Measurements from ENCODE around the gene RAPGEF4.
A peak's percentile ranks its signal among the peaks of the same experiment; 100 is the strongest.

Gene RAPGEF4

DNA sequence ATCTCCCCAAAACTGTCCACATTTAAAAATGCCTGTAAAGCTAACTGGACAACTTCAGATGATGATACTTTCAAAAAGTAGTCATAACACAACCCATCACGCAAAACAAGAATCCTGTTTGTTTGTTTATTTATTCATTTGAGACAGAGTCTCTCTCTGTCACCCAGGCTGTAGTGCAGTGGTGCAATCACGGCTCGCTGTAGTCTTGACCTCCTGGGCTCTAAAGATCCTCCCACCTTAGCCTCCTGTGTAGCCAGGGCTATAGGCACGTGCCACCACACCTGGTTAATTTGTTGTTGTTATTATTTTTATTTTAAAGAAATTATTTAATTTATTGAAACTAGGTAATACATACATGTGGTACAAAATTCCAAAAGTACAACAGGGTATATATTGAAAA lies 94.8 kb downstream of the RAPGEF4 start:
- no peak overlapping the region for H3K27ac Mint-ChIP-seq
- peaks cover 8 to 30% of the 10 kb centered on the region in 2 donors for H3K27me3 Mint-ChIP-seq
- H3K9me3 Mint-ChIP-seq = no peaks in the 10 kb centered on the region
- ATAC-seq (replicated peaks) (no peak), DNase-seq (no peak)
- H3K4me3 Mint-ChIP-seq = no peak overlapping the region
- peaks cover 2% of the 10 kb centered on the region for H3K36me3 Mint-ChIP-seq (ENCODE audit: insufficient read depth)
- no peaks in the 10 kb centered on the region for H3K4me1 Mint-ChIP-seq (ENCODE audit: low read depth in 2 of 2)

DNA sequence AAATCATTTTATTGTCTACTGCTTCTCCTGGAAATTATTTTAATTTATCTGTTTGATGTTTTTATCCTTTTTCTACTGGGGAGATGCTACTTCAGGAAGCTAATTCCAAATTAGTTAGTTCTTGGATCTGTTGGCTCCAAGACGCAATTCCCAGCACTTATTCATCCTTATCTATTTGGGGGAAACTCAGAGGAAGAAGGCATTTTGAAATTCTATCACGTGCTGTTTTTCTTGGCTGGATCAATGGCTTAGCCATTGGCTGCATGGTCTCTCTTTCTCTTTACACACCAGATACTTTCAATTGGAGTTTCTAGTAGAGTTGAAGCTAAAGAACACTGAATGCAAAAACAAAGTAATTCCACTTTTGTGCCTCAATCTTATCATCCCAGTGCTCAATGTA lies 98.3 kb downstream of the RAPGEF4 start:
- Mint-ChIP-seq H3K36me3 (ENCODE audit: insufficient read depth) (no peaks in the 10 kb centered on the region), H3K9me3 (no peaks in the 10 kb centered on the region), H3K27ac (no peak overlapping the region), H3K4me1 (ENCODE audit: low read depth in 2 of 2) (peaks cover 0 to 2% of the 10 kb centered on the region in 2 donors), H3K27me3 (peaks cover 9 to 12% of the 10 kb centered on the region in 2 donors), H3K4me3 (no peak overlapping the region)
- ATAC-seq (replicated peaks) (no peak), DNase-seq (no peak)

DNA sequence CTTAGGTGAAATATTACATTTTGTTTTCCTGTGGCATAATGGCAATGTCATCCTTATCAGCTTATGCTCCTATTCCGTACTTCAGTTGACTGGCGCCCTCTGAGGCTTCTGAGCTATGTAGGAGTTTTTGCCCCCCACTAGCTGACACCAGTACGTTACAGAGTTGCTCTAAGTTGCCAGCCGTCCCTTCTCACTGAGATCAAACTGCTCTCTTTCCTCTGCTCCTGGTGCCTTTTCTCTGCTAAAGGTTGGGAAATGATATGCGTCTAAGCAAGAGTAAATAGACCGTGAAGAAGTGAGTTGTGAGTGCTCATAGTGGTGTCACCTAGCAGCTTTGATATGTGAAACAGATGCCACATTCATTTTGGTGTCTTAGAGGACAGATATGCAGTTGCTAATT lies 99.2 kb downstream of the RAPGEF4 start:
- H3K9me3 Mint-ChIP-seq = no peaks in the 10 kb centered on the region
- no peak overlapping the region for H3K27ac Mint-ChIP-seq
- peaks cover 0 to 2% of the 10 kb centered on the region in 2 donors for H3K4me1 Mint-ChIP-seq (ENCODE audit: low read depth in 2 of 2)
- no peak for ATAC-seq (replicated peaks)
- peaks cover 8 to 9% of the 10 kb centered on the region in 2 donors for H3K27me3 Mint-ChIP-seq
- no peaks in the 10 kb centered on the region for H3K36me3 Mint-ChIP-seq (ENCODE audit: insufficient read depth)
- H3K4me3 Mint-ChIP-seq = no peak overlapping the region
- DNase-seq = no peak

DNA sequence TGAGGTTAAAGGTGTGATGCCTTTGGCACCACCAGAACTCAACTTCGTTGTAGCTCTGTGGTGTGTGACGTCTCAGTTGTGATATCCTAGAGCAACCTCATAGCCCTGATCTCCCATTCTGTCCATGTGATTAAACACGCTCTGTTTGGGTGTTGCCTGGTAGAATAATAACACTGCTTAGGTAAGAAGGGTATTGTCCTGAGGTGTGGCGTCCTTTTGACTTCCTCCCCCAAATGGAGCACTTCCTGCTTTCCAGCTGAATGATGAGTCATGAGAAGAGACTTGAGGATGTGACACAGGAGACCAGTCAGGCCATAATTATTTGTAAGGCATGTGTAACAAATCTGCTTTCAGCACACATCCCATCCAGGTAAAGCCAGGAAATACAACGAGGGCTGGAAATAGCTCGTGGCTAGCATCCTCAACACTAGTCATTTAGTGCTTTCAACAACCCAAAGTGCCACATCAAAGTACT lies 100.7 kb downstream of the RAPGEF4 start:
- ATAC-seq (replicated peaks) = peak; percentile 82
- no peak overlapping the region for H3K27ac Mint-ChIP-seq
- no peak for DNase-seq
- no peaks in the 10 kb centered on the region for H3K9me3 Mint-ChIP-seq
- H3K27me3 Mint-ChIP-seq = peaks cover 14 to 19% of the 10 kb centered on the region in 2 donors
- H3K4me1 Mint-ChIP-seq (ENCODE audit: low read depth in 2 of 2) = peaks cover 0 to 2% of the 10 kb centered on the region in 2 donors
- no peaks in the 10 kb centered on the region for H3K36me3 Mint-ChIP-seq (ENCODE audit: insufficient read depth)
- H3K4me3 Mint-ChIP-seq = no peak overlapping the region

DNA sequence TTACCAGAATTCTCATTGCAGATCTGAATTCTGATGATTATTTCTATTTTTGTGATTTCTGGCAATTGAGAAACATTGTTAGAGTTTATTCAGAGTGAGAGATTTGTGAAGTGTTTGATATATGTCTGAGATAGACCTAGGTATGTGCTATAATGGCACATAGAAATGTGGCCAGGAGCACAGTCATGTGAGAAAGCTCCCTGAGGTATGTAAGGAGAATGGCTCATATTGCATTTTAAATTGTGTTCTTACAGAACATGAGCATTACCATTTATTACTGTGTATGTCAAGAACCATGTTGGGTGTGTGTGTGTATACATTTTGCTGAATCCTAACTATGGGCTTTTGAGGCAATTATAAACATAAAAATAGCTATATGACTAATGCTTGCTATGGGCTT lies 101.2 kb downstream of the RAPGEF4 start:
- DNase-seq = no peak
- Mint-ChIP-seq H3K4me1 (ENCODE audit: low read depth in 2 of 2) (peaks cover 0 to 2% of the 10 kb centered on the region in 2 donors), H3K27me3 (peaks cover 14 to 22% of the 10 kb centered on the region in 2 donors), H3K9me3 (no peaks in the 10 kb centered on the region), H3K36me3 (ENCODE audit: insufficient read depth) (no peaks in the 10 kb centered on the region), H3K27ac (no peak overlapping the region), H3K4me3 (no peak overlapping the region)
- no peak for ATAC-seq (replicated peaks)

DNA sequence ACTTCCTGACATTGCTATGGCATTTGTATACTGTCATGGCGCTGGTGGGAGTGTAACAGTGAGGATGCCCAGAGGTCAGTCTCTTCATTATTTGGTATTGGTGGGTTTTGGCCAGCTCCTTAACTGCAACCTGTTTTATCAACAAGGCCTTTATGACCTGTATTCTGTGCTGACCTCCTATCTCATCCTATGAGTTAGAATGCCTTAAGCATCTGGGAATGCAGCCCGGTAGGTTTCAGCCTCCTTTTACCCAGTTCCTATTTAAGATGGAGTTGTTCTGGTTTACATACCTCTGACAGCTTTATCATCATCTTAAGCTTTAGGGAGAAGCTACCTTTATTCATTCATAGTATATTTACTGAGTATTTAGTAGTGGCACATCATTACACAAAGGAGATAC lies 103.8 kb downstream of the RAPGEF4 start:
- ATAC-seq (replicated peaks) = no peak
- H3K27me3 Mint-ChIP-seq = peaks cover 14 to 35% of the 10 kb centered on the region in 2 donors
- no peaks in the 10 kb centered on the region for H3K9me3 Mint-ChIP-seq
- DNase-seq = no peak
- no peak overlapping the region for H3K4me3 Mint-ChIP-seq
- no peak overlapping the region for H3K27ac Mint-ChIP-seq
- H3K4me1 Mint-ChIP-seq (ENCODE audit: low read depth in 2 of 2) = peaks cover 0 to 2% of the 10 kb centered on the region in 2 donors
- no peaks in the 10 kb centered on the region for H3K36me3 Mint-ChIP-seq (ENCODE audit: insufficient read depth)

DNA sequence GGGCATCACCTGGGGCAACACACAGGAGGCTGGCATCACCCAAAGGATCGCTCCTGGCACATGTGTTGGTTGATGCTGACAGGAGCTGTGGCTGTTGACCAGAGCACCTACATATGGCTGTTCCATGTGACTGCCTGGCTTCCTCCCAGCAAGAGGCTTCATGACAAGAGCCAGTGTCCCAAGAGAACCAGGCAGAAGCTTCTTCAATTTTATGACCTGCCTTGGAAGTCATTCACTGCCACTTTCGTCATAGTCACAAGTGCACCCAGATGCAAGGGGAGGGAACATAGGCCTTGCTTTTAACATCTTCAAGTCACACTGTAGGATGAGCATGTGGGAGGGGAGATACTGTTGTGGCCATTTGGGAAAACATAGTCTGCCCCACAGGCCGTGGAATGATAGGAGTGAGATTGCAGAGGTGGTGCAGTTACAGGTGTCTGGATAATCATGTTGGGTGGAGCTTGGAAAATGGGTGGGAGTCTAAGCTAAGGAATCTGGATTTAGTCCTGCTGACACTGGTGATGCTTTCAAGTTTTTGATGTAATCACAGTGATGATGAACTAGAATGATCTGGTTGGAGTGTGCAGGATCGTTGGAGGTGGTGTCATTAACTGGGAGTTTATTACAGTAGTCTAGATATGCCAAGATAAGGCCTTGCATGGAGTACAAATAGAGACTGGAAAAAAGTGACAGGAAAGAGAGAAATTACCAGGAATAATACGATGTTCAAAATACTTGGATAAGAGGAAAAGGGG lies 107.0 kb downstream of the RAPGEF4 start:
- Mint-ChIP-seq H3K27ac (no peak overlapping the region), H3K4me3 (no peak overlapping the region), H3K27me3 (peaks cover 16 to 37% of the 10 kb centered on the region in 2 donors), H3K4me1 (ENCODE audit: low read depth in 2 of 2) (no peaks in the 10 kb centered on the region), H3K36me3 (ENCODE audit: insufficient read depth) (no peaks in the 10 kb centered on the region), H3K9me3 (no peaks in the 10 kb centered on the region)
- DNase-seq (no peak), ATAC-seq (replicated peaks) (no peak)

DNA sequence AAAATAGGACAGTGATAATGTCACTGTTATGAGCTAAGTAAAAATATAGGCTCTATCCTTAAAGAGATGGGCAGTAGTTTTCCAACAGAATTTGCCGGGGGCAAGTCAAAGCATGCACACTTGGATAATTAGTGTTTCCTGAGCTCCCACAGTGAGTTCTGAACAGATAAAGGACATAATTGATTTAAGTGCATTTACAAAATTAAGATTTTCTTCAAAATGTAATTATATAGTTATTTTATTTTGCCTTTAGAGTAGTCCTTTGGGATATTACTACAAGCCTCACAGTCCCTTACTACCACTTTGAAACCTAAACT lies 107.6 kb downstream of the RAPGEF4 start:
- no peak for DNase-seq

DNA sequence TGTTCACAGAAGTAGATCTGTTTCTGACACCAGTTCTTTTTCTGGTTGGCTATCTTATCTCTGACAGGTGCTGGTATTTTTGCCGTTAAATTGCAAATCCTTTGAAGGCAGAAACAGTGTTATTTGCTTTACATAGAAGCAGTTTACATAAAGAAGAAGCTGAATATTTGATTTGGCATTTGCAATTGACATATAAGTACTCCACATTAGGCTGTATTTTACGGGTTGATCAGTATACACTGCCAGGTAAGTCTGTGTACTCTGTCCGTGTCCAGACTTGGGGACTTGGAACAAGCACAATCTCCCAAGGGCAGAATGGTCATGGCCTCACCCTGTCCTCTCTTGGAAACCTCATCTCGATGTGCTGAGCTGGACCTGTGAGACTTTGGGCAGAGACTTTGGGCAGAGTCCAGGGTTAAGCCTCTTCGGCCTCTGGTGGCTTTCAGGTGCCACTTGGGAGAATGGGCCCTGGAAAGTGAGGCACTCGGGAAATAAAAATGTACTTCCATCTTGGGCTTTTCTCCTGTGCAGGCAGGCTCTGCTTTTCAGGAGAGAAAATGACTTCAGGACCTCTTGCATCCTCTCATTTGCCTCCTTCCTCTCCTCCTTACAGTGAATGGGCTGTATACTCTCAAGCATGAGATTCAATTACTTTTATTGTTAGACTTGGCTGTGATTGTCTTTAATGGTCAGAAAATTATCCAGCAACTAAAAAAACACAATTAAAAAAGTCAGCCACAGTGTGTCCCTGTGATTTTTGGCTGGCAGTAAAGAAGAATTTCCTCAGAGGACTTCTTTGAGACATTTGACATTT lies 108.5 kb downstream of the RAPGEF4 start:
- Mint-ChIP-seq H3K36me3 (ENCODE audit: insufficient read depth) (no peaks in the 10 kb centered on the region), H3K4me3 (no peak overlapping the region), H3K27ac (no peak overlapping the region), H3K27me3 (peaks cover 17 to 40% of the 10 kb centered on the region in 2 donors), H3K4me1 (ENCODE audit: low read depth in 2 of 2) (no peaks in the 10 kb centered on the region), H3K9me3 (no peaks in the 10 kb centered on the region)
- ATAC-seq (replicated peaks) (no peak), DNase-seq (no peak)

More for the DNA sequence above, 107.6 kb downstream of the RAPGEF4 start:
- no peak for ATAC-seq (replicated peaks)
- Mint-ChIP-seq H3K27me3 (peaks cover 17 to 40% of the 10 kb centered on the region in 2 donors), H3K4me3 (no peak overlapping the region), H3K36me3 (ENCODE audit: insufficient read depth) (no peaks in the 10 kb centered on the region), H3K27ac (no peak overlapping the region), H3K4me1 (ENCODE audit: low read depth in 2 of 2) (no peaks in the 10 kb centered on the region), H3K9me3 (no peaks in the 10 kb centered on the region)

DNA sequence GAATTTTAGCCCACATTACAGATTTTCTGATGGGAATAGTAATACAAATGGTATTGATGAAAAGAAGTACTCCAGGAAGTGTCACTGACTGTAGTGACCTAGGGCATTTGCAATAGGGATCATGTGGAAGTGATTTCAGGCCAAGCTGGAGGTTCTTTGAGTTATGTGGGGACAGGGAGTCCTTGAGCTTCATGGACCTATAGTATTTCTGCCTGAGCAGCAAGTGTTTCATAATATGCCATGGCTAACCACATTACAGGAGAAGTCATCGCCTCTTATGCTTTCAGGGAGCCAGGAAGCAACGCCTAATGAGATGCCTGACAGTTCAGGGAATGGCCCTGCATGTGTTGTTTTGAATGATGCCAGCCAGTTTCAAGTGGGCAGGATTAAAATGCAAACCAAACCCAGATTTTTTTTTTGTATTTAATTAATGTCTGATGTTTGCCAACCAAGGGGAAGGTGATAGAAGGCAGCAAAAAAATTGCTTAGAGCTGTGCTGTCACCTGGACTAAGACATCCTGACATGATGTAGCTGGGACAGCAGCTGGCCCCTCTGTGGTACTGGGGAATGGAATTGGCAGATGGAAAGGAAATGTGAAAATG lies 109.5 kb downstream of the RAPGEF4 start:
- H3K9me3 Mint-ChIP-seq = no peaks in the 10 kb centered on the region
- H3K4me1 Mint-ChIP-seq (ENCODE audit: low read depth in 2 of 2) = no peaks in the 10 kb centered on the region
- ATAC-seq (replicated peaks) (no peak), DNase-seq (no peak)
- no peak overlapping the region for H3K27ac Mint-ChIP-seq
- H3K27me3 Mint-ChIP-seq = peaks cover 17 to 37% of the 10 kb centered on the region in 2 donors
- H3K4me3 Mint-ChIP-seq = no peak overlapping the region
- H3K36me3 Mint-ChIP-seq (ENCODE audit: insufficient read depth) = no peaks in the 10 kb centered on the region

DNA sequence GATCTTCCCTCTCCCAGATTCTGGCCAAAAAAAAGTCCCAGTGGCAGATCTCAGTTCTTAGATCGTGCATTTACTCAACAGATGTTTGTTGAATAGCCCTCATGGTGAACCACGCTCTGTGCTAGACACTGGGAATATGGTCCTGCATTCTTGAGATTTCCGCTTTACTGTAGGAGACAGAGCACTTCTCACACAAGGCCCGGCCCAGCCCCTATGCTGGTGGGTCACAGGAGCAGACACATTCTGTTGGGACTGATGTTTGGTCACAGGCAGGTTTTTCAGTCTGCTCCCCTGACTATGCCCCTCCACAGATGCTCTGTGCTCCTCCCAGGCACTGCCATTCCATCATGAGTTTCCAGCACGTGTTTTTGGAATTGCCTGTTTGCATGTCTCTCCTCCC lies 110.9 kb downstream of the RAPGEF4 start:
- no peaks in the 10 kb centered on the region for H3K36me3 Mint-ChIP-seq (ENCODE audit: insufficient read depth)
- ATAC-seq (replicated peaks) (no peak), DNase-seq (no peak)
- H3K4me1 Mint-ChIP-seq (ENCODE audit: low read depth in 2 of 2) = no peaks in the 10 kb centered on the region
- H3K9me3 Mint-ChIP-seq = peaks cover 0 to 5% of the 10 kb centered on the region in 2 donors
- no peak overlapping the region for H3K4me3 Mint-ChIP-seq
- peaks cover 11 to 36% of the 10 kb centered on the region in 2 donors for H3K27me3 Mint-ChIP-seq
- H3K27ac Mint-ChIP-seq = no peak overlapping the region

DNA sequence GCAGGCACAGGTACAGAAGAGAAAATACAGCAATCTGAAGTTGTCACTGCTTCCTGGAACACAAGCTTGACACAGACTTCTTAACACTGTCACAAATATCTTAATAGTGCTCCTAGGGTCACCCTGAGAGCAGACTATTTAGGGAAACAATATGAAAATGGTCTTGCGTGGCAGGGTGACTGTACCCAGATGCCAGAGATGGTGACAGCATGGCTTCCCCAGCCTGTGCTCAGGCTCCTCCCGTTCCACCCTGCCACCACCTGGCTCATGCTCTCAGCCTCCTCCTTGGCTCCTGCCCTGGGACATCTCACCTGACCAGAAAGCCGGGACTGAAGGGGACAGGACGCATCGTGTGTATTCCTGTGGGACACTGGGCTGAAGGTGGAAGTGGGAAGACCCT lies 111.5 kb downstream of the RAPGEF4 start:
- ATAC-seq (replicated peaks) = no peak
- DNase-seq = no peak
- H3K9me3 Mint-ChIP-seq = peaks cover 0 to 5% of the 10 kb centered on the region in 2 donors
- H3K27me3 Mint-ChIP-seq = peaks cover 11 to 31% of the 10 kb centered on the region in 2 donors
- no peak overlapping the region for H3K27ac Mint-ChIP-seq
- H3K4me3 Mint-ChIP-seq = no peak overlapping the region
- H3K36me3 Mint-ChIP-seq (ENCODE audit: insufficient read depth) = no peaks in the 10 kb centered on the region
- H3K4me1 Mint-ChIP-seq (ENCODE audit: low read depth in 2 of 2) = no peaks in the 10 kb centered on the region

DNA sequence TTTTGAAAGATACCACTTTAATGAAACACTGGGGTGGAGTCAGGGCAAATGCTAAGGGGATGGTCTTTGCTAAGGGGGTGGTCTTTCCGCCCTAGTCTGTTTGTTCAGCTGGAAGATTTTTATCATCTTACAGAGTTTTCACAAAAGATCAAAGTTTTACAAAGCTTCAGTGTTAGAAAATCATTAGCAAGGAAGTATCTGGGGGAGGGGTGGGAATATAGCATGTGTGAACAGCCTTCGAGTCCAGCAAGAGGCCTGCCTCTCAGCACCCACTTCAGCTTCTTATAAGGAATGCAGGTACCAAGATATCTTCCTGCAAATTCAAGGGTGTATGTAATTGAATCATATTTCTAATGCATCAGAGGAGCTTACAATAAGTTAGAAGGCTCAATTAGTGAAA lies 112.9 kb downstream of the RAPGEF4 start:
- Mint-ChIP-seq H3K4me3 (no peak overlapping the region), H3K4me1 (ENCODE audit: low read depth in 2 of 2) (no peaks in the 10 kb centered on the region), H3K36me3 (ENCODE audit: insufficient read depth) (no peaks in the 10 kb centered on the region), H3K27ac (no peak overlapping the region), H3K9me3 (peaks cover 0 to 5% of the 10 kb centered on the region in 2 donors), H3K27me3 (peaks cover 11 to 22% of the 10 kb centered on the region in 2 donors)
- DNase-seq (no peak), ATAC-seq (replicated peaks) (no peak)
